ENCODE data around the gene MRFAP1L1.

MRFAP1L1 gene

GRCh38 chr4:6715704-6716017 lies 6.0 kb upstream of the MRFAP1L1 start:
- DNase-seq, result no peak

- peak; percentile 33 to 36 for DNase-seq
These were observed 5.3 kb upstream of the MRFAP1L1 start for GRCh38 chr4:6714954-6715353.

GRCh38 chr4:6710996-6711395 lies 1.3 kb upstream of the MRFAP1L1 start:
- DNase-seq, result peak in 1 of 2 donors; percentile 19

- DNase-seq, result no peak
These were observed 617 bp upstream of the MRFAP1L1 start for GRCh38 chr4:6710282-6710681.

DNA sequence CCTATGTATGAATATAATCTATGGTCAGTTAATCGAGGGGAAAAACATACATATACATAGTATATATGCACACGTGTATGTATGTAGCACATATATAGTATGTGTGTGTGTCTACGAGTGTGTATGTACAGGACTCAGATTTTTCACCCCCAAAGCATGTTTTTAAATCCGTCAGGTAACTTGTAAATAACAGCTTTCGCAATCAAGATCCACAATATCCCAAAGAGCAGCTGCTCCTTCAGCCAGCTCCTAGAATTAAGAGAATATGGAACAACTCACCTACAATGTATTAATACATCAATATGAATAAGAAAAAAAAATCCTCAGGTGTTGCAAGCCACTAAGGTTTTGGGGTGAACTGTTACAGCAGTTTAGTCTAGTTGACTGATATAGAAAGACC lies 3.5 kb downstream of the MRFAP1L1 start:
- DNase-seq, result no peak

GRCh38 chr4:6705646-6706045 lies 4.0 kb downstream of the MRFAP1L1 start:
- DNase-seq, result no peak

DNA sequence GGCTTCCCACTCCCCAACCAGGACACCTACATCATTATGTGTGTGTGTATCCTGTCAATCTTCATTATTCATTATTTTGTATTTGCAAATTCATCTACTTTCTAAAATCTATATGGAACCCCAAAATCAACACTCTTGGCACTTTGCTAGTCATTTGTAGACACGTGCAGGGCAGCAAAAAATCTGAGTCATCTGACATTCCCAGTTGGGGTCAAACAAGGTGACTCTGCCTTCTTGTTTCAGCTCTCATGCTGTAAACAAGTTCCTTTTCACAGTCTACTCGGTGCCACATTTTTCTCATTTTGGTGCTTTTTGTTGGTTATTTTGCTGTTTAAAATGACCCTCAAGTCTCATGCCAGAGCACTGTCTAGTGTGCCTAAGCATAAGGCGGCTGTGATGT lies 5.9 kb downstream of the MRFAP1L1 start:
- no peak for DNase-seq

DNA sequence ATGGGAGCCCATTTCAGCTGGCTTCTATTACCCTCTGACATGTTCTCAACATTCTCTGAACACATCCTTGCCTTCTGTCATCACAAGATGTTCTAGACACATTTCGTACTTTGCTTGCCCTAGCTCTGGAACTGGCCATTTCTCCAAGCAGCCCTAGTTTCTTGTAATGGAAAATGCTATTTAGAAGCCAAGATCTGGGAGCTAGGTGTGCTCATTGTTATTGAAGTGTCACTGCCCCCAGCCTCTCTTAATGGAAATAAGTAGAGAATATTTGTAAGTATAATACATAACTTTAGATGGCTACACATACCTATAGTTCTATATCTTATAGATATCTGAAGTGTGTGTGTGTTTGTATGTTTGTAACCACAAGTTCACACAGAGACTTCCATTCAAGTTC lies 6.9 kb downstream of the MRFAP1L1 start:
- no peak for DNase-seq

- DNase-seq, result no peak
These were observed 8.3 kb downstream of the MRFAP1L1 start for GRCh38 chr4:6701371-6701770.

DNA sequence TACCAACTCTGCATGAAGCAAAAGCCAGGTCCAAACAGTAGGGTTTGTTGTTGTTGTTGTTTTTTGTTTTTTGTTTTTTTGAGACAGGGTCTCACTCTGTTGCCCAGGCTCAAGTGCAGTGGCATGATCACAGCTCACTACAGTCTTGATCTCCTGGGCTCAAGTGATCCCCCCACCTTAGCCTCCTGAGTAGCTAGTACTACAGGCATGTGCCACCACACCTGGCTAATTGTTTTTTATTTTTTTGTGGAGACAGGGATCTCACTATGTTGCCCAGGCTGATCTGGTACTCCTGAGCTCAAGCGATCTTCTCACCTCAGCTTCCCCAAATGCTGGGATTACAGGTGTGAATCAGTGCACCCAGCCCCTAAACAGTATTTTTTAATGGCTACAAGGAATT lies 9.8 kb downstream of the MRFAP1L1 start:
- no peak for DNase-seq

DNA sequence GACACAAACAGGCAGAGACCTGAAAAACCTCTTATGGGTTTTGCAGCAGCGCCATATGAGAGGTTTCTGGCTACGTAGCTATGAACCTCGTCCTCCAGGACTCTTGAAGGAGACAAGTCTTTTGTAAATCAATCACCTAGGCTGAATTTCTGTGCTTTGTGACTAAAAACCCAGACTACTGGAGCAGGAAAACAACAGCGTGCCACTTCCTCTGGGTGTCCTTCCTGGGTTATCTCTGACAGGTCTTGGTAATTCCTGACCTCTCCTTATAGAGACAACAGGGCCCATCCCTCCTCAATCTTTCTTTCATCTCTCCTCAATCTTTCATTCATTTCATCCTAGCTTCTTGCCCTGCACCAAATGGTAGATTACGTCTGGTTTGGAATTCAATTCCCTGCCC lies 10.3 kb downstream of the MRFAP1L1 start:
- no peak for DNase-seq

DNA sequence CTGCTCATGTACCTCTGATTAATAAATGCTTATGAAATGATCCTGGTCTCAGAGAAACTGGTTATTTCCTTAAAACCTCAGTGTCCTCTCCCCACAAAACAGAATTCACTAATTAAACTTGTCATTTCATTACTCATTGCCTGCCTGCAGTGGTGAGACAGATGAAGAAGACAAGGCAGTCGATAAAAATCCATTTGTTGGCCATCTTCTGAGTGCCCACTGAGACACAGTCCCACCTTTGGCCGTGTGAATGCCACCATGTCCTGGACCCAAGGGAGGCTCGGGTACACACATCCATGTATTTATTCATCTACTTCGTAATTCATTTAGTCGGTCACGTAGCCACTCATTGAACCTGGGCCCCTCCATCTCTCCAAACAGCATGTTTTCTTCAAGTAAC lies 12.5 kb downstream of the MRFAP1L1 start:
- DNase-seq, result no peak

- DNase-seq, result no peak
These were observed 13.1 kb downstream of the MRFAP1L1 start for GRCh38 chr4:6696611-6697010.

GRCh38 chr4:6695660-6696610 lies 13.7 kb downstream of the MRFAP1L1 start:
- DNase-seq, result no peak

DNA sequence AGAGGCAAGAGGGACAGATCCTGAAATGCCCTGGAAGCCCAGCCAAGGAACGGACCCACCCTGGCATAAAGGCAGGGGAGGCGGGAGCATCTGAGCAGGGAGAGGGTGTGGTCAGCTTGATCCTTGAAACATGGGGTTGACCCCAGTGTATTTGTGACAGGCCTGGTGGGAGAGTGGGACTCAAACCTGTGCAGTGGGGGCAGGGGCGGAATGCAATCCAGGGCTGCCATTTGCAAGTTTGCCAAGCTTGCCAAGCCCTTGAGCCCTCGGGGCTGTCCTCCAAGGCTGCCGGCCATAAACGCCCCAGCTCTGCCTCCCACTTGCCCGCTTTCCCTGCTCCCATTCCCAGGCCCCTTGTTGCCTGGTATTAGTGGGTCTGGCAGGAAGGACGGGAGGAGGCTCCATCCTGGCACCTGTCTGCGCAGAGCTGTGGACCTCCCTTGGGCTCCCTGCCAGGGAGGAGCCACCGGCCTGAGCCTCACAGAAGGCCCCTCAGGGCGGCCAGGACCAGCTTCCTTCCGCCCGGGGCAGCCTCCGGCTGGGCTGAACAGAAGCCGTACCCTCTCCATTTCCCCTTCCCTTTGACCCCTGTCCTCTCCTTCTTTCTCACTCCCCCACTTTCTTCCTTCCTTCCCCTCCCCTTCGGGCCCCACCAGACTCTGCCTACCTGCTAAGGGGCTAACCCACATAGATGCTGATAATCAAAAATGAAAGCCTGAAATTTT lies 15.3 kb downstream of the MRFAP1L1 start:
- no peak for DNase-seq

DNA sequence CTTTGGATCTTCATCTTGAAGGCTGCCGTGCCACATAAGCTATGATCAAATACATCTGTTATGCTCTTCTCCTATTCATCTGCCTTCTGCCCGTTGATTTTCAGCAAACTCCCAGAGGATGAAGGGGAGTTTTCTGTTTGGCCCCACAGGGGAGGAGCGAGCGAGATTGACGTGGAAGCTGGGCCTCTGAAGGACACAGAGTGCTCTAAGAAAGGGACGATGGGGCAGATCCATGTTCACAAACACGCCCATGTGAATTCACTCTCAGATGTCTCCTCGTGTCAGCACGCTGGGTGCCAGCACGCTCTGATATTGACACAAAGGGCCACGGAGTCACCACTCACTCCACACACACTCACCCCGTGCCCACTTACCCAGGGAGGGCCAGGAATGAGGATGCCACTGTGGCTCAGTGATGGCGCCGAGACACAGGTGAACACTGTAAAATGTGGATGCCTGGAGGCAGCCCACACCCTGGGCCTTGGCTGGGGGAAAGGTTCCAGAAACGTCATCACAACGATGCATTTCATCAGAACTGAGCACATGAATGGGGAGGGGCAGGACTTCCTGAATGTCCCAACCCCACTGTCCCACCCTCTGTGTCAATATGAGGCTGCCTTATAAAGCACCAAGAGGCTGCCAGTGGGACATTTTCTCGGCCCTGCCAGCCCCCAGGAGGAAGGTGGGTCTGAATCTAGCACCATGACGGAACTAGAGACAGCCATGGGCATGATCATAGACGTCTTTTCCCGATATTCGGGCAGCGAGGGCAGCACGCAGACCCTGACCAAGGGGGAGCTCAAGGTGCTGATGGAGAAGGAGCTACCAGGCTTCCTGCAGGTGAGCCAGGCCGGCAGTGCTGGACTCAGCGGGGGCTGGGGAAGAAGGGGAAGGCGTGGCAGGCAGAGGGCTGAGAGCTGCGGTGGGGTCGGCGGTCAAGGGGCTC lies 16.2 kb downstream of the MRFAP1L1 start, which contains the start of gene S100P:
S100P (plus strand) TSS at position 648 of the 946 bp plus-strand sequence; CDS start at position 703, 55 bp downstream.
- DNase-seq, result no peak

DNA sequence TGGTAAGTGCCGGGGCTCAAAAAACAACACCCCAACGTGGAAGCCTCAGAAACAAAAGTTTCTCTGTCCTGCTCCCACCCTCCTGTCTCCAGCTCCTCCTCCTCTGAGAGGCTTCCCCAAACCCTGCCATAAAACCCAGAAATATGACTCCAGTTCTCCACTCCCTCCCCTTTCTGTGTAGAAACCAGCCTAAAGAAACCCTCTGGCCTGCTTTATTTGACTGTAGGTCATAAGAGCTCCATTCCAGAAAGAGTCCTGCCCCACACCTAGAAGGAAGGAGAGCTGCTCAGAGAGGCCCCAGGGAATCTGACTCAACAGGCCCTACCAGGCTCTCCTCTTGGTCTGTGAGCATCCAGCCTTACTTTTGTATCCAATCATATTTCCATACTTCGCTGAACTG lies 16.9 kb downstream of the MRFAP1L1 start:
- no peak for DNase-seq

- DNase-seq, result no peak
These were observed 17.3 kb downstream of the MRFAP1L1 start for GRCh38 chr4:6692379-6692778.

- DNase-seq, result no peak
These were observed 20.1 kb downstream of the MRFAP1L1 start for GRCh38 chr4:6689506-6689960.

- peak; percentile 60 to 79 for DNase-seq
These were observed 20.7 kb downstream of the MRFAP1L1 start for GRCh38 chr4:6688879-6689505.

GRCh38 chr4:6687947-6688878 lies 21.5 kb downstream of the MRFAP1L1 start:
- no peak for DNase-seq

Measured in inflammatory macrophage (primary cell).